GM10248 (cell line): ENCODE measurements around the gene RHOT1.
"Not testable (repeated sequence)": the region's sequence is repeated elsewhere in the genome, so short reads cannot be mapped to it uniquely, and the experiment has no call there.

Source experiments
- CTCF ChIA-PET: fragments of 300-600 bp; sonication (Branson Sonifier 250); formaldehyde crosslinking; extraction: SDS; loops from one replicate; lab custom pipeline; 2021; ENCODE audit warnings: antibody characterized with exemption; lab: Yijun Ruan, JAX
- POLR2A ChIA-PET: fragments of 350-650 bp; sonication (Branson Sonifier 250); formaldehyde crosslinking; extraction: SDS; loops from one replicate; lab custom pipeline; 2020; ENCODE audit warnings: antibody characterized with exemption; lab: Yijun Ruan, JAX
- DNase-seq: peaks from one replicate; pipeline ENCODE4 v3.0.0; 2012; ENCODE audit errors: extremely low spot score
- CTCF ChIP-seq: IDR thresholded peaks from 2 replicates; pipeline ENCODE4 v1.5.1; 2012; ENCODE audit warnings: mild to moderate bottlenecking, low read depth; ENCODE audit errors: extremely low read depth, missing control alignments, control extremely low read depth

Gene RHOT1

GRCh38 chr17:32114536-32114935 is 27.8 kb upstream of the RHOT1 start:
- CTCF ChIA-PET, result interaction anchor here (1.4 kb wide), 1 partner anchor 24 kb away, joined by 4 read pairs; no protein-coding TSS in a partner anchor
- POLR2A ChIA-PET, result no interaction called here
- TF ChIP-seq CTCF, result no peak
- no peak for DNase-seq

GRCh38 chr17:32115546-32115945 is 26.8 kb upstream of the RHOT1 start:
- DNase-seq, POLR2A ChIA-PET, CTCF ChIA-PET: not testable (repeated sequence)

- no peak for DNase-seq
- no peak for TF ChIP-seq CTCF
- CTCF ChIA-PET, result interaction anchor here (1.3 kb wide), 1 partner anchor 19 kb away, joined by 3 read pairs; no protein-coding TSS in a partner anchor
- POLR2A ChIA-PET, result no interaction called here
Measured at GRCh38 chr17:32116937-32117336, 25.4 kb upstream of the RHOT1 start.

GRCh38 chr17:32117399-32117798 is 24.9 kb upstream of the RHOT1 start:
- no peak for TF ChIP-seq CTCF
- ChIA-PET CTCF (interaction anchor here (1.3 kb wide), 1 partner anchor 19 kb away, joined by 3 read pairs; no protein-coding TSS in a partner anchor), POLR2A (no interaction called here)
- DNase-seq, result no peak

- CTCF ChIA-PET, result interaction anchor here (1.2 kb wide), 1 partner anchor 14 kb away, joined by 3 read pairs; no protein-coding TSS in a partner anchor
- POLR2A ChIA-PET, DNase-seq: not testable (repeated sequence)
Measured at GRCh38 chr17:32118088-32118487, 24.2 kb upstream of the RHOT1 start.

- CTCF ChIA-PET, result interaction anchor here (1.2 to 2.1 kb wide), 3 partner anchors 10 to 20 kb away, joined by 3 to 5 read pairs (median 5); no protein-coding TSS in a partner anchor
- no peak for TF ChIP-seq CTCF
- no peak for DNase-seq
- POLR2A ChIA-PET, result no interaction called here
Measured at GRCh38 chr17:32118835-32119234, 23.5 kb upstream of the RHOT1 start.

- DNase-seq, result no peak
- ChIA-PET CTCF (interaction anchor here (0.7 to 2.1 kb wide), 7 partner anchors 9 to 42 kb away, joined by 3 to 5 read pairs (median 4); no protein-coding TSS in a partner anchor), POLR2A (no interaction called here)
- TF ChIP-seq CTCF, result no peak
Measured at GRCh38 chr17:32120141-32120540, 22.2 kb upstream of the RHOT1 start.

GRCh38 chr17:32120716-32121115 is 21.6 kb upstream of the RHOT1 start:
- ChIA-PET CTCF (interaction anchor here (0.7 to 2.1 kb wide), 6 partner anchors 8 to 41 kb away, joined by 3 to 5 read pairs (median 4); no protein-coding TSS in a partner anchor), POLR2A (no interaction called here)
- no peak for TF ChIP-seq CTCF
- DNase-seq, result no peak
